MCF 10A (cell line): ENCODE results near the gene DBF4. TPM values are rescaled to one million over a fixed set of nuclear protein-coding genes. Genes with fewer than 3 reads are reported as not detected.
"Not testable (repeated sequence)": the region's sequence is repeated elsewhere in the genome, so short reads cannot be mapped to it uniquely, and the experiment has no call there.

ENCODE experiments used
- BruUV-seq: library from RNA; stranded (reverse); fragments of 400-500 nt; replicated peaks from 2 replicates; lab custom pipeline; 2021; lab: Mats Ljungman, UMichigan
- CTCF ChIA-PET: fragments of 300-600 bp; sonication (Branson Sonifier 250); formaldehyde crosslinking; extraction: SDS; loops from one replicate; lab custom pipeline; 2021; ENCODE audit warnings: antibody characterized with exemption, inconsistent platforms; lab: Yijun Ruan, JAX
- POLR2A ChIA-PET: fragments of 300-600, 350-650 bp; sonication (Branson Sonifier 250); formaldehyde crosslinking; extraction: SDS; loops from one replicate; lab custom pipeline; 2020; ENCODE audit warnings: antibody characterized with exemption, inconsistent platforms; lab: Yijun Ruan, JAX
- DNase-seq: peaks from one replicate; pipeline ENCODE4 v3.0.0-alpha.2; 2018; ENCODE audit not compliant: unreplicated experiment
- H3K27ac Mint-ChIP-seq: one replicate; pipeline ENCODE4 v1.8.0; 2022; ENCODE audit warnings: mild to moderate bottlenecking, low read depth, mixed read lengths; ENCODE audit not compliant: unreplicated experiment
- H3K27me3 Mint-ChIP-seq: one replicate; pipeline ENCODE4 v1.8.0; 2022; ENCODE audit warnings: mixed read lengths; ENCODE audit not compliant: insufficient read depth, unreplicated experiment
- H3K36me3 Mint-ChIP-seq: one replicate; pipeline ENCODE4 v1.8.0; 2022; ENCODE audit warnings: mild to moderate bottlenecking, moderate library complexity, mixed read lengths; ENCODE audit not compliant: insufficient read depth, unreplicated experiment
- H3K4me1 Mint-ChIP-seq: one replicate; pipeline ENCODE4 v1.8.0; 2022; ENCODE audit warnings: mixed read lengths; ENCODE audit not compliant: insufficient read depth, unreplicated experiment
- H3K4me3 Mint-ChIP-seq: one replicate; pipeline ENCODE4 v1.8.0; 2022; ENCODE audit warnings: mild to moderate bottlenecking, moderate library complexity, mixed read lengths; ENCODE audit not compliant: unreplicated experiment
- H3K9me3 Mint-ChIP-seq: one replicate; pipeline ENCODE4 v1.8.0; 2022; ENCODE audit warnings: mixed read lengths; ENCODE audit not compliant: unreplicated experiment
- CTCF ChIP-seq: fragments of 200-600 bp; IDR thresholded peaks from one replicate; pipeline ENCODE4 v1.8.0; 2022; ENCODE audit warnings: antibody characterized with exemption, mild to moderate bottlenecking; ENCODE audit not compliant: unreplicated experiment
- intact Hi-C: fragments of 100-400 bp; cut with micrococcal nuclease; formaldehyde crosslinking; loops from 2 replicates; pipeline ENCODE4 v1.14.1; 2022
- total RNA-seq: library from RNA; stranded (reverse); gene quantifications from 2 replicates; pipeline ENCODE4 v1.2.3, GENCODE V29; 2022

The DBF4 gene
- total RNA-seq, 1 experiment from 2014 or later = 27.4 TPM

GRCh38 chr7:87899255-87899654, 23.0 kb downstream of the DBF4 start:
- intact Hi-C loops = no loop called here
- no TSS peak for BruUV-seq
- Mint-ChIP-seq H3K27me3 (no peaks in the 10 kb centered on the region), H3K9me3 (no peaks in the 10 kb centered on the region), H3K36me3 (peaks cover 26% of the 10 kb centered on the region), H3K4me1 (peaks cover 5% of the 10 kb centered on the region), H3K27ac (no peak overlapping the region), H3K4me3 (no peak overlapping the region)
- CTCF ChIA-PET = no interaction called here
- DNase-seq = no peak
- POLR2A ChIA-PET = no interaction called here
- TF ChIP-seq CTCF = no peak

- H3K27me3 Mint-ChIP-seq, H3K9me3 Mint-ChIP-seq, H3K4me1 Mint-ChIP-seq, DNase-seq, POLR2A ChIA-PET, intact Hi-C loops, H3K27ac Mint-ChIP-seq, H3K4me3 Mint-ChIP-seq: not testable (repeated sequence)
- H3K36me3 Mint-ChIP-seq = peaks cover 37% of the 10 kb centered on the region
- CTCF ChIA-PET = interaction anchor here (0.6 kb wide), 1 partner anchor 378 kb away, joined by 3 read pairs; no protein-coding TSS in a partner anchor
- TSS peak; percentile 16 for BruUV-seq
These were observed 31.0 kb downstream of the DBF4 start for GRCh38 chr7:87907136-87907906.

GRCh38 chr7:87908814-87909213, 32.5 kb downstream of the DBF4 start:
- H3K4me3 Mint-ChIP-seq, H3K9me3 Mint-ChIP-seq, H3K27me3 Mint-ChIP-seq, CTCF ChIA-PET, H3K27ac Mint-ChIP-seq, H3K4me1 Mint-ChIP-seq, POLR2A ChIA-PET, DNase-seq, intact Hi-C loops, BruUV-seq: not testable (repeated sequence)
- H3K36me3 Mint-ChIP-seq = peaks cover 34% of the 10 kb centered on the region

GRCh38 chr7:87912121-87912520, 35.8 kb downstream of the DBF4 start:
- peak; percentile 20 for DNase-seq
- BruUV-seq = no TSS peak
- POLR2A ChIA-PET = no interaction called here
- no peak for TF ChIP-seq CTCF
- CTCF ChIA-PET = interaction anchor here (0.6 kb wide), 1 partner anchor 10 kb away, joined by 3 read pairs; no protein-coding TSS in a partner anchor
- no peaks in the 10 kb centered on the region for H3K4me1 Mint-ChIP-seq
- no peaks in the 10 kb centered on the region for H3K27me3 Mint-ChIP-seq
- peaks cover 13% of the 10 kb centered on the region for H3K36me3 Mint-ChIP-seq
- H3K9me3 Mint-ChIP-seq = no peaks in the 10 kb centered on the region
- intact Hi-C loops = no loop called here
- no peak overlapping the region for H3K27ac Mint-ChIP-seq
- H3K4me3 Mint-ChIP-seq = no peak overlapping the region

GRCh38 chr7:87918740-87919139, 42.4 kb downstream of the DBF4 start:
- no peaks in the 10 kb centered on the region for H3K4me1 Mint-ChIP-seq

More at GRCh38 chr7:87918740-87919139, 42.4 kb downstream of the DBF4 start:
- Mint-ChIP-seq H3K27ac (no peak overlapping the region), H3K9me3 (no peaks in the 10 kb centered on the region), H3K4me3 (no peak overlapping the region), H3K27me3 (no peaks in the 10 kb centered on the region), H3K36me3 (no peaks in the 10 kb centered on the region)
- intact Hi-C loops = no loop called here
- TF ChIP-seq CTCF = no peak
- ChIA-PET CTCF (no interaction called here), POLR2A (no interaction called here)
- DNase-seq = peak; percentile 28
- no TSS peak for BruUV-seq
